ENCODE measurements around the gene AP4B1.

DNA sequence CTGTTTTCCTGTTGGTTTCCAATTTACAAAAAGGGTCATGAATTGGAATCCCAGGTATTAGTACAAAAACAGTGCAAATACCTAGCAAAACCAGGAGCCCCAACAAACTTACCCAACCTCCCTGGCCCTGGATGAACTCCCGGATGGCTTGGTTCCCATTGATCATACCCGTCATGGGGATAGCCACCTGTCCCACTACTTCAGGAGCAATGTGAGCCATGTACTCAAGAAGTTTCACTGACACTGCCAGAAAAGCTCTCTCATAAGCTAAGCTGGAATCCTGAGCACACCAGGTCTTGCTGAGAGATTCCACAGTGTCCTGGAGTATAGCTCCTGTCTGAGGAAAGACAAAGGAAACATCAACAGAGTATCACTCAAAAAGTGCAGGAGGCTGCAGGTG is 22.9 kb downstream of the AP4B1 start:
- TF ChIP-seq, protein P1, sequence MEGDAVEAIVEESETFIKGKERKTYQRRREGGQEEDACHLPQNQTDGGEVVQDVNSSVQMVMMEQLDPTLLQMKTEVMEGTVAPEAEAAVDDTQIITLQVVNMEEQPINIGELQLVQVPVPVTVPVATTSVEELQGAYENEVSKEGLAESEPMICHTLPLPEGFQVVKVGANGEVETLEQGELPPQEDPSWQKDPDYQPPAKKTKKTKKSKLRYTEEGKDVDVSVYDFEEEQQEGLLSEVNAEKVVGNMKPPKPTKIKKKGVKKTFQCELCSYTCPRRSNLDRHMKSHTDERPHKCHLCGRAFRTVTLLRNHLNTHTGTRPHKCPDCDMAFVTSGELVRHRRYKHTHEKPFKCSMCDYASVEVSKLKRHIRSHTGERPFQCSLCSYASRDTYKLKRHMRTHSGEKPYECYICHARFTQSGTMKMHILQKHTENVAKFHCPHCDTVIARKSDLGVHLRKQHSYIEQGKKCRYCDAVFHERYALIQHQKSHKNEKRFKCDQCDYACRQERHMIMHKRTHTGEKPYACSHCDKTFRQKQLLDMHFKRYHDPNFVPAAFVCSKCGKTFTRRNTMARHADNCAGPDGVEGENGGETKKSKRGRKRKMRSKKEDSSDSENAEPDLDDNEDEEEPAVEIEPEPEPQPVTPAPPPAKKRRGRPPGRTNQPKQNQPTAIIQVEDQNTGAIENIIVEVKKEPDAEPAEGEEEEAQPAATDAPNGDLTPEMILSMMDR (conservative IDR thresholded peaks at IDR 0.05 in 1 of 2, IDR thresholded peaks at IDR 0.05 in 1 of 2; ENCODE audit: extremely low read depth in 1 of 2, insufficient read depth in 1 of 2, low read depth in 1 of 2, low read length in 2 of 2) = no peak
- TF ChIP-seq EZH2 (IDR thresholded peaks at IDR 0.05; ENCODE audit: borderline replicate concordance, low read length) = no peak

All from mammary epithelial cell (primary cell).